ENCODE results near the gene NIPAL3.
"Not testable (repeated sequence)": the region's sequence is repeated elsewhere in the genome, so short reads cannot be mapped to it uniquely, and the experiment has no call there.

The NIPAL3 gene

DNA sequence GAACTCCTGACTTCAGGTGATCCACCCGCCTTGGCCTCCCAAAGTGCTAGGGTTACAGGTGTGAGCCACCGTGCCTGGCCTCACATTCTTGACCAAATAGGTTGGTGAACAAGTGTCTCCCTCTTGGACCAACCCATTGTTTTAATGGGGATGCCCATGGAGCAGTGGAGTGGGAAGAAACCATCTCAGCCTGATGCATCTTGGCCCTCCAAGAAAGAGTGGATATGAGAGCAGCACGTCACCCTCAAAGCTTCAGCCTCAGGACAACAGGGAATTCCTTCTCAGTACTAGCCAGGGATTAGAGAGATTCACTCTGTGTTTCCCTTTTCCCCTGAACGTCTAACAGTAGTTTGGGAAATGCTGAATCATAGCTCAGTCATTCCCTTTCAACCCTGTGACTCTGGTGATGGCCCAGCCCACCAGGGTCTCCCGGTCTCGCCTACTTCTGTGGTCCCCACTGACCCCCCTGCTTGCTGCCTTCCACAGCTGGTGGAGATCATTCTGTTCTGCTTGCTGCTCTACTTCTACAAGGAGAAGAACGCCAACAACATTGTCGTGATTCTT lies 37.4 kb downstream of the NIPAL3 start:
- FAIRE-seq: no peak

GRCh38 chr1:24454673-24455072 lies 39.1 kb downstream of the NIPAL3 start:
- FAIRE-seq (no peak), DNase-seq (ENCODE audit: extremely low spot score, insufficient read length, low read depth) (no peak)

More for the DNA sequence above, 37.4 kb downstream of the NIPAL3 start:
- DNase-seq (ENCODE audit: extremely low spot score, insufficient read length, low read depth): no peak

- DNase-seq (ENCODE audit: extremely low spot score, insufficient read length, low read depth) (no peak), FAIRE-seq (no peak)
Measured at GRCh38 chr1:24455272-24455671, 39.7 kb downstream of the NIPAL3 start.

GRCh38 chr1:24457866-24458265 lies 42.3 kb downstream of the NIPAL3 start:
- no peak for DNase-seq (ENCODE audit: extremely low spot score, insufficient read length, low read depth)
- no peak for FAIRE-seq

DNA sequence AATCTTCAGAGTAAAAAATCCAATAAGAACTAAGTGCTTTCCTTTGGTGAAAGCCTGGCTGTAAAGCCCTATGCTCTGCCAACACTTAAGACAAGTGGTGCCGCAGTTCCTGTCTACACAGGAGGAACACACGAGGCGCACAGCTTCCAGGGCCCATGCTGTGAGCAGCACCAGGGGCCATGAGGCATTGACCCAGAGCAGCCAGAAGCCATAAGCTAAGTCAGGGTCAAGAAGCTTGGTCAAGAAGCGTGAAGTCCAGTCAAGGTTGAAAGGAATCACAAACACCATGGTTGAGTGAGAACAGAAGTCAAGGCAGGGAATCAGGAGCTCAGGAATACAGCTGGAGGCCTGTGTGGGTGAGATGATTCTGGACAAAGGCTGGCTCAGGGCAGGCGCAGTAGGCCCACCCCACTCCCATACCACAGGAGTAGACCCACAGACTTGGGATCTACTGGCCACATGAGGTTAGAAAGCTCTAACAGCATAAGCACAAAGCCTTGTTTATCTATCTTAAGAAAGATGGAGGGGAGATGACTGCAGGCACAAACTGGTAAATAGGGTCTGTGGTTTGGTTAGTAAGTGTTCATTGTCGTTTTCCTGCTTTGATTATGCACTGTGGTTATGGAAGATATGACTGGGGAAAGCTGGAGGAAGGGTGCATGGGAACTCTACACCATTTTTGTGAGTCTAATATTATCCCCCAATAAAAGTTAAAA lies 44.1 kb downstream of the NIPAL3 start:
- FAIRE-seq: no peak
- DNase-seq (ENCODE audit: extremely low spot score, insufficient read length, low read depth): no peak

- not testable (repeated sequence) for FAIRE-seq; DNase-seq (ENCODE audit: extremely low spot score, insufficient read length, low read depth)
Measured at GRCh38 chr1:24462128-24462527, 46.5 kb downstream of the NIPAL3 start.

DNA sequence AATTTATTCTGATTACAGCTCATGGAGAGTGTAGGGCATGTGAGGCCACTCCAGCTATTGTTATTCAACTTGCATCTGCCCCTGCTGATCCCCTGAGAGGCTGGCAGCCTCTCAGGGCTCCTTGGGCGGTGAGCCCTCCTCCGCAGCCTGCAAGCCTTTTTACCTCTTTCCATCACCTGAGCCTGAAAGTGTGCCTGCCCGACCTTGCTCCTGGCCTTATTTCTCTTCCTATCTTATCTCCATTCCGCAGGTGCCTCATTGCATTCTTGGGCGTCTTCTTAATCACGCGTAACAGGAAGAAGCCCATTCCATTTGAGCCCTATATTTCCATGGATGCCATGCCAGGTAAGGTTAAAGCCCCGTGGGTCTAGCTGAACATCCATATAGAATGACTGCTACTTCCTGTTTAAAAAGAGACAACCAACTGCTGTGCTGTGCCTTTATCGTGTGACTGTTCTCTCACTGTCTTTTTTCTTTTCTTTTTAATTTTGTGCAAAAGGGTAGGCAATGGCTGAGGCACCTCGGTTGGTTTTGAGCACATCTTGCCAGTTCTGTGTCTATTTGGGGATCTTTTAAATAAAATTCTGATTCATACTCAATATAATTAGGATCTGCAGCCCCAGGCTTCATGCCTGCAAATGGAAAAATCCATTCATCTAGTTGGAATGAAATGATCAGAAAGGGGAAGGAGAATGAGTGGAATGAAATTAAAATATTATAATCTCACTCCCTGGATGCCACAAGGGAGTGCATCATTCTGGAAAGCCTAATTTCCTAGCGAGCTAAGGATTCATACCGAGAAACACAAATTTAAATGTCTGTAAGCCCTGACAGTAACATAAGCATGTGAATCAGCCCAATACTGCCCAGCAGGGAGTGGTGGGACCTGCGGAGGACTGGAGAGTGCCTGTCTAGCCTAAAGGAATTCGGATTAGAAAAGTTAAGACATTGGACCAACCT lies 48.5 kb downstream of the NIPAL3 start:
- DNase-seq (ENCODE audit: extremely low spot score, insufficient read length, low read depth): no peak
- FAIRE-seq: no peak

GRCh38 chr1:24465099-24465498 lies 49.5 kb downstream of the NIPAL3 start:
- DNase-seq (ENCODE audit: extremely low spot score, insufficient read length, low read depth) (no peak), FAIRE-seq (no peak)

- DNase-seq (ENCODE audit: extremely low spot score, insufficient read length, low read depth) (no peak), FAIRE-seq (no peak)
Measured at GRCh38 chr1:24465638-24466037, 50.0 kb downstream of the NIPAL3 start.

- DNase-seq (ENCODE audit: extremely low spot score, insufficient read length, low read depth): no peak
- FAIRE-seq: no peak
Measured at GRCh38 chr1:24468685-24469316, 53.2 kb downstream of the NIPAL3 start.

DNA sequence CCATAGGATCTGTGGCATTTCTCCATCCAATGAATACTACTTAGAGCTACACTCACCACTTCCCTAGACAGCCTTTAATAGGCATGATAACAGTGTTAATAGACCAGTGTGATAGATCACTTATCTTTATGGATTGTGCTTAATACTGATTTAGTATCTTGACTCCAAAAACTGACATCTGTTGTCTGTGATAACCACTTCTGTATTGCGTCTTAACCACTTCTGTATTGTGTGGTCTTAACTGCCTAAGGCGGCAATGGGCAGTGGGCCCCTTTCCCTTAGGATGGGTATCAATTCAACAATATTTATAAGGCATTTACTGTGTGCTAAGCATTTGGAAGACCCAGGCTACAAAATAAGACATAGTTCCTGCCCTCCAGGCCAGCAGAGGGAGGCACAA lies 55.0 kb downstream of the NIPAL3 start:
- no peak for FAIRE-seq
- no peak for DNase-seq (ENCODE audit: extremely low spot score, insufficient read length, low read depth)

GRCh38 chr1:24472527-24473251 lies 57.1 kb downstream of the NIPAL3 start:
- DNase-seq (ENCODE audit: extremely low spot score, insufficient read length, low read depth) (no peak), FAIRE-seq (no peak)

GRCh38 chr1:24474193-24474592 lies 58.6 kb downstream of the NIPAL3 start:
- FAIRE-seq: no peak
- DNase-seq (ENCODE audit: extremely low spot score, insufficient read length, low read depth): no peak

- FAIRE-seq (no peak), DNase-seq (ENCODE audit: extremely low spot score, insufficient read length, low read depth) (no peak)
Measured at GRCh38 chr1:24475700-24476099, 60.1 kb downstream of the NIPAL3 start.

DNA sequence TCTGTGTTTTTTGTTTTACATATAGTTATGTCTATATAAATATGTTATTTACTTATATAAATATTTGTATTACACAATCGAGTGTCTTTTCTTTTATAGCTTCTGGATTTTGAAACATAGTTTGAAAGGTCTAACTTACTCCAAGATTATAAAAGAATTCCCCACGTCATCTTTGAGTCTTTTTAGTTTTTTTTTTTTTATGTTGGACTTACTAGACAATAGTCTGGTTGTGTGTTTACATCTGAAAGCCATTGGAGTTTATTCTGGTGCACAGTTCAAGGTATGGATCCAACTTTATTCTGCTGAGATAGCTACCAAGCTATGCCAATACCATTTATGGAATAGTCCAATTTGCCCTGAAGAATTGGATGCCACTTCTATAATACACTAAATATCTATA lies 61.0 kb downstream of the NIPAL3 start:
- no peak for FAIRE-seq
- no peak for DNase-seq (ENCODE audit: extremely low spot score, insufficient read length, low read depth)

- DNase-seq (ENCODE audit: extremely low spot score, insufficient read length, low read depth): no peak
- FAIRE-seq: no peak
Measured at GRCh38 chr1:24477309-24477708, 61.7 kb downstream of the NIPAL3 start.

DNA sequence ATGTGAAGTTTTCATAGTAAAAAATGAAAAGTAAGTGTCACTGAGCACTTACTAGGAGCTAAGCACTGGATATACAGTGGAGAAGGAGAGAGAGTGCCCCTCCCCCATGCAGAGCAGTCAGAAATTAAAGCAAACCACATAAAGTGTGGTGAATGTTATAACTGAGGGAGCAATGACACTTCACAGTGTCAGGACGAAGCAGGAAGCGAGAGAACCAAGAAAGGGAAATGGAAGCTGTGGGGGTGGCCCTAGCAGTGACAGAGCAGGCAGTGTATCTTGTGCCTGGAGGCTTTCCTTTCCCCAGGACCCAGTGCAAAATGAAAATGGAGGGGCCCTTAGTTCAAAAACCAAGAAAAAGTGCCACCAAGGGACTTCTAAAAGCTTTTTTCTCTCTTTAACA lies 65.5 kb downstream of the NIPAL3 start:
- DNase-seq (ENCODE audit: extremely low spot score, insufficient read length, low read depth) (peak; percentile 63), FAIRE-seq (peak; percentile 86)

DNA sequence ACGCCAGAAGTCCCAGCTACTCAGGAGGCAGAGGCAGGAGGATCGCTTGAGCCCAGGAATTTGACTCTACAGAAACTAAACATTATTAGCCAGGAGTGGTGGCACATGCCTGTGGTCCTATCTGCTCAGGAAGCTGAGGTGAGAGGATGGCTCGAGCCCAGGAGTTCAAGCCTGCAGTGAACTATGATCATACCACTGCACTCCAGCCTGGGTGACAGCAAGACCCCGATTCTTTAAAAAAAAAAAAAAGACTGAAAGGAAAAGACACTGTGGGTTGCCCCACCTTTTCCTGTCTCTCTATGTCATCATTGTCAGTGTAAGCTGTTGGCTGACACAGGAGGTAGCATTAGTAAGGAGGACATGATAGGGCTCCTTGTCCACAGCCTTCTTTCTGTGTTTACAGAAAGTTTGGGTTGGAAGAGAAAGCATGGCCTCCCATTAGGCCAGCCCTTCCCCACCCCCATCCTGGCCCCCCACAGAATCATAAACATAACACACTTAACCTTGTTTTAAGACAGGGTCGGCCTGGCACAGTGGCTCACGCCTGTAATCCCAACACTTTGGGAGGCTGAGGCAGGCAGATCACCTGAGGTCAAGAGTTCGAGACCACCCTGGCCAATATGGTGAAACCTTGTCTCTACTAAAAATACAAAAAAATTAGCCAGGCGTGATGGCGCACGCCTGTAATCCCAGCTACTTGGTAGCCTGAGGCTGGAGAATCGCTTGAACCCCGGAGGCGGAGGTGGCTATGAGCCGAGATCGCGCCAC lies 66.4 kb downstream of the NIPAL3 start:
- FAIRE-seq (no peak), DNase-seq (ENCODE audit: extremely low spot score, insufficient read length, low read depth) (no peak)

DNA sequence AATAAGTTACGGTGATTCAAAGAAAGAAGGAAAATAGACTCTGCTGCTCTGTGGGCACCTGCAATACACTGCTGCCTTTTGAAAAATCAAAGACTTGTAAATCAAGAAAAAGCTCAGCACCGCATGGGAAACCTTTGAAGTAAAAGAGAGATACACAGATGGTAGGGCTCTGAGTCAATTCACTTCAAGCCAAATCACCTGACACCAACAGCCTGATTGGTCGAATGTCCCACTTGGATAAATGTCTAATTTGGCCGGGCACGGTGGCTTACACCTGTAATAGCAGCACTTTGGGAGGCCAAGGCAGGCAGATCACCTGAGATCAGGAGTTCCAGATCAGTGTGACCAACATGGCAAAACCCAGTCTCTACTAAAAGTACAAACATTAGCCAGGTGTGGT lies 67.8 kb downstream of the NIPAL3 start:
- FAIRE-seq: no peak
- no peak for DNase-seq (ENCODE audit: extremely low spot score, insufficient read length, low read depth)

All from GM18507 (cell line).